ENCODE data around the gene ARHGAP21. TPM values are rescaled to one million over a fixed set of nuclear protein-coding genes. Genes with fewer than 3 reads are reported as not detected.

ARHGAP21 gene
- total RNA-seq, 1 donor from 2014 or later = 69.7 TPM

DNA sequence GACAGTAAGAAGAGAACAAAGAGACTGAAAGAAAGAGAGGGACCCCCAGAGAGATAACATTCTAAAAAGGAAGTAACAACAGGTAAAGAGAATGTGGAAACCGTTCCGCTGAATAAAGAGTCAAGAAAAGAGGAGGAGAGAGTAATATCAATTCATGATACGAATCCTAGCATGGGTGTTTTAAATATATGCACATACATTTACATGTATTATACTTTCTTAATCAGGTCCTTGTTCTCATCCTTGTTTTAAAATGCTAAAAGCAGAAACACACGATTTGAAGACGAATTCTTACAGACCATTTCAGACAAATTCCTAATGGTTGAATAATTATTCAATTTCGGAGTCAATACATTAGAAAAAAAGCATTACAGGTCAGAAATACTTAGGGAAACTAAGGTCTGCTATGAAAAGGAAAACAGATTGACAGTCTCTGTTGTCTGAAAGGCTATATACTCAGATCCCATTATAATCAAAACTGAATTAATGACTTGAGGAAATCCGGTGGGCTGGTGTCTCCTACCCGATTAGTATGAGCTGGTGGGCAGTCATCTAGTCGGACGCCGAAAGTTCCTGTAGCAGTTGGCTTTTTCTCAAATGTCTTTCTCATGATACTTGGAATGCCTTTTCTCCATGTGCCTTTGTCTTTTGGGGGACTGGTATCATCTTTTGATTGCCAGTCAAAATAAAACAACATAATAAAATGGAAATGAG, 127.3 kb downstream of the ARHGAP21 start:
- Mint-ChIP-seq H3K36me3 (peaks cover 52% of the 10 kb centered on the region), H3K27me3 (no peaks in the 10 kb centered on the region), H3K27ac (no peak overlapping the region), H3K9me3 (no peaks in the 10 kb centered on the region), H3K4me3 (no peak overlapping the region), H3K4me1 (ENCODE audit: unreplicated experiment) (no peaks in the 10 kb centered on the region)
- TF ChIP-seq, protein P1, sequence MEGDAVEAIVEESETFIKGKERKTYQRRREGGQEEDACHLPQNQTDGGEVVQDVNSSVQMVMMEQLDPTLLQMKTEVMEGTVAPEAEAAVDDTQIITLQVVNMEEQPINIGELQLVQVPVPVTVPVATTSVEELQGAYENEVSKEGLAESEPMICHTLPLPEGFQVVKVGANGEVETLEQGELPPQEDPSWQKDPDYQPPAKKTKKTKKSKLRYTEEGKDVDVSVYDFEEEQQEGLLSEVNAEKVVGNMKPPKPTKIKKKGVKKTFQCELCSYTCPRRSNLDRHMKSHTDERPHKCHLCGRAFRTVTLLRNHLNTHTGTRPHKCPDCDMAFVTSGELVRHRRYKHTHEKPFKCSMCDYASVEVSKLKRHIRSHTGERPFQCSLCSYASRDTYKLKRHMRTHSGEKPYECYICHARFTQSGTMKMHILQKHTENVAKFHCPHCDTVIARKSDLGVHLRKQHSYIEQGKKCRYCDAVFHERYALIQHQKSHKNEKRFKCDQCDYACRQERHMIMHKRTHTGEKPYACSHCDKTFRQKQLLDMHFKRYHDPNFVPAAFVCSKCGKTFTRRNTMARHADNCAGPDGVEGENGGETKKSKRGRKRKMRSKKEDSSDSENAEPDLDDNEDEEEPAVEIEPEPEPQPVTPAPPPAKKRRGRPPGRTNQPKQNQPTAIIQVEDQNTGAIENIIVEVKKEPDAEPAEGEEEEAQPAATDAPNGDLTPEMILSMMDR (conservative IDR thresholded peaks at IDR 0.05) = no peak
- DNase-seq (ENCODE audit: extremely low spot score, unreplicated experiment) = no peak

DNA sequence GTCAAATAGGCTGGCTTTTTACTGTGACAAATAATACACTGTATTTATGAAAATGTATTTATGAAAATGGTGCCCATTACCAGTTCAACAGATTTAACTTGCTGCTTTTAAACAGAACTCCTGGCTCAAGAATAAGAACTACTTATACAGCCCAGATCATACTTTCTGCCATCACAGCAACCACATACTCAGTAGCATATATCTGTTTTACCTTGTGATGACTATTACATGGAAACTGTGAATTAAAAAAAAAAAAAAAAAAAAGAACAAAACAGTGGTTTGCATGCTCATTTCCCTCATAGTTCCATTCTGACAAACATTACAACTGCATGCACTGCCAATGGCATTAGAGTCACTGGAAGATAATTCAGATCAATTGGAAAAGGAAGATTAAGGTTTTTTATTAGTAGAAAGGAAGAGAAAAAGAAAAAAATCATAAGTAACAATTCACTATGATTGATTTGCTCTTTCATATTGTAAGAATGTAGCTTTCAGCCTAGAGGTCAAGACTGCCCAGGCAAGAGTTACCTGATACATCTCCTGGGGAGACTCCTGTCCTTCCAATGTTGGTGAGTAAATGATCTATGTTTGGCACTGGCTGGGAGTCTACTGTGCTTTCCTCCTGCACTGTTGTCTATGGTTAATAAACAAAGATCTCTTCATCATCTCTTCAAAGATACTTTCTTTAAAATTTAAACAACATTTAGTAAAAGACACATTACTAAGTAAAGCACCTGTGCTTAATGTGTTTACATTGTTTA, 132.8 kb downstream of the ARHGAP21 start:
- no peak overlapping the region for H3K4me3 Mint-ChIP-seq
- H3K9me3 Mint-ChIP-seq = no peaks in the 10 kb centered on the region
- no peak overlapping the region for H3K27ac Mint-ChIP-seq
- no peak for DNase-seq (ENCODE audit: extremely low spot score, unreplicated experiment)
- no peaks in the 10 kb centered on the region for H3K27me3 Mint-ChIP-seq
- TF ChIP-seq, protein P1 (conservative IDR thresholded peaks at IDR 0.05) = no peak
- peaks cover 52% of the 10 kb centered on the region for H3K36me3 Mint-ChIP-seq
- H3K4me1 Mint-ChIP-seq (ENCODE audit: unreplicated experiment) = no peaks in the 10 kb centered on the region

DNA sequence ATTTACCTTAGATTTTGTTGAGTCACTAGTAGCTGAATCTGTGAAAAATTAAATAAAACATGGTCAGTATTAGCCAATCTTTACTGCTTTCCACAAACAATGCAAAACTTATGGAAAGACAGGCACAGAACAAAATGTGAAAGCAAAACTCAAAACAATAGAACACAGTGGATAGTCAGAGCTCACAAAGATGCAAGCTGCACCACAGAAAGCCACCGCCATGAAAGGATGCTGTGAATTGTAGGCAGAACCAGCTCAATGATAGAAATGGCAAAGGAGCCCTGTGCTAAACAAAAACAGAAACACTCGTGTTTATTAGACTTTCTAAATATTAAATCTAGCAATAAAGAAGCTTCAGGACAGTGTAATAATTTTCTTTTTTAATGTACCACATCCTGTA, 134.4 kb downstream of the ARHGAP21 start:
- no peak overlapping the region for H3K4me3 Mint-ChIP-seq
- no peak overlapping the region for H3K27ac Mint-ChIP-seq
- H3K36me3 Mint-ChIP-seq = peaks cover 54% of the 10 kb centered on the region
- TF ChIP-seq, protein P1 (conservative IDR thresholded peaks at IDR 0.05) = no peak
- no peaks in the 10 kb centered on the region for H3K27me3 Mint-ChIP-seq
- no peak for DNase-seq (ENCODE audit: extremely low spot score, unreplicated experiment)
- no peaks in the 10 kb centered on the region for H3K4me1 Mint-ChIP-seq (ENCODE audit: unreplicated experiment)
- H3K9me3 Mint-ChIP-seq = no peaks in the 10 kb centered on the region

DNA sequence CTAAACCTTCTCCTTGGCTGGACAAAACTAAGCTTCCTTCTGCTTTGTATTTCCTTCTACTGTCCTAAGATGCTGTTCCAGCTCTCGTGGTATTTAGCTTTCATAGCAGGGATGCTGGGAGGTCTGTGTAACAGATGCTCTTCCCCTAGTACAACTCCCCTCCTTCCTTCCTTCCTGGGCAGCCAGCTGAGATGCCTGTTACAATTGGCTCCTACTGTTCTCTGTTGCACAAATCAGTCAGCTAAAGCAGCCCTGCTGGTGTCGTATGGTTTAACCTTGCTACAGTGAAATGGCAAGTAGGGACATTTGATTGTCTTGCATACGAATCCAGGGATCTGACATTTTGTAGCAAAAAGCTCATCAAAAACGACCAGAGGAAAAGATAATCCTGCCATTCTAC, 143.8 kb downstream of the ARHGAP21 start:
- no peak for DNase-seq (ENCODE audit: extremely low spot score, unreplicated experiment)
- TF ChIP-seq, protein P1 (conservative IDR thresholded peaks at IDR 0.05) = no peak
- no peaks in the 10 kb centered on the region for H3K9me3 Mint-ChIP-seq
- H3K4me1 Mint-ChIP-seq (ENCODE audit: unreplicated experiment) = peaks cover 11% of the 10 kb centered on the region
- H3K36me3 Mint-ChIP-seq = peaks cover 9% of the 10 kb centered on the region
- no peak overlapping the region for H3K4me3 Mint-ChIP-seq
- H3K27ac Mint-ChIP-seq = no peak overlapping the region
- no peaks in the 10 kb centered on the region for H3K27me3 Mint-ChIP-seq

DNA sequence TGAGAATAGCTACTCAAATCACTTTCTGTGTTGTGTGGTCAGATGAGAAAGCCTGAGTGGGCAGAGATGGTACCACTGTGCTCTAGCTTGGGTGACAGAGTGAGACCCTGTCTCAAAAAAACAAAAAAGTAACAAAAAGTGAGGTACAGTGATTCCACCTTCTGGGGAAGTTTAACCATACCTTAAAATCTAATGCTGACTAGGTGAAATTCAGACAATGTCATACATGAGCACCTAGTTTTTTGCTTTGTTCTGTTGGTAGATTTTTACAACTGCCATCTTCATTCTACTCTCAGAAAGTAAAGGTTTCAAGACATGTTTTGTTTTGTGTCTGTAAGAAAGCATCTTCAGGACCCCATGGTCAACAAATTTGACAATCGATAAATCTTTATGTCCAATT, 144.2 kb downstream of the ARHGAP21 start:
- Mint-ChIP-seq H3K36me3 (peaks cover 8% of the 10 kb centered on the region), H3K27ac (no peak overlapping the region), H3K9me3 (no peaks in the 10 kb centered on the region), H3K4me1 (ENCODE audit: unreplicated experiment) (peaks cover 11% of the 10 kb centered on the region), H3K4me3 (no peak overlapping the region), H3K27me3 (no peaks in the 10 kb centered on the region)
- TF ChIP-seq, protein P1 (conservative IDR thresholded peaks at IDR 0.05) = no peak
- no peak for DNase-seq (ENCODE audit: extremely low spot score, unreplicated experiment)
